OCI-LY7 (cell line): ENCODE measurements around the gene EIF4EBP2.

Experiments
- EZH2phosphoT487 ChIP-seq: fragments of 200-600 bp; sonication (generic); IDR thresholded peaks from 2 replicates; pipeline ENCODE4 v1.6.1; 2018; ENCODE audit warnings: low read depth, borderline replicate concordance, mild to moderate bottlenecking, mixed run types, antibody characterized with exemption, low read length, moderate library complexity, mixed read lengths
- TF ChIP-seq, protein P1 (sequence below): fragments of 200-600 bp; sonication (generic); conservative IDR thresholded peaks from 2 replicates; pipeline ENCODE4 v1.5.1; 2014; ENCODE audit warnings: mild to moderate bottlenecking, antibody characterized with exemption, low read length, moderate library complexity, mixed read lengths

DNA sequence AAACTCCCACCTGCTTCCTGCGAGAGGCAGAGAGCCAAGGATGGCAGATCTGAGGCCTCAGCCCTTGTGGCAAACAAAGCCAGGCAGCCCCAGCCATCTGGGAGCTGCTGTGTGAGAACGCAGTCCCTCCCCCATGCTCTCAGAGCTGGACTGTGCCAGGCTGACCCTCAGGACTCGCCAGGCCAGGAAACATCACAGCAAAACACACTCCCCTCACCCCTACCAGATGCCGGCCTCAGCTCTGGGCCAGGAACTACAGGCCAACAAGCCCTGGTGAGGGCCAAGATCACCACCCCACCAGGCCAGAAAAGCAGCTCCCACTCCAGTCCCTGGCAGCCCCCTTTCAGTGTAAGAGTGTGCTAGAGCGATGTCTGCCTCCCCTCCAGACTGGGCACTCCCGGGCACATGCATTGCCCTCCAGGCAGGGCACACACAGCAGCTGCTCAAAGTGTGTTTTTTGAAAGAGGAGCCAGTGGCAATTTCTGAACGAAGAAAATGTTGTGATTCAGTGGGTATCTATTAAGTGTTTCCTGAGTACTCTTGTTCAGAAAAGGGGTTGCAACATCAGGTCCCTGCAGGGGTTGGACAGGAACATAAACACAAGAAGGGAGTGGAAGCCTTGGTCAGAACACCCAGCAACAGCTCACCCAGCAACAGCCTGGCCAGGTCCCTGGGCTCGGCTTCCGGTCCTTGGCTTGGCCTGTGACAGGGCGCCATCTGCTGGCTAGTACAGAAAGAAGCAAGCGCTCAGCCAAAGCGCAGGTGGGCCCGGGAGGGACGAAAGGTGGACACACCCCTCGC lies 39.8 kb upstream of the EIF4EBP2 start:
- TF ChIP-seq, protein P1, sequence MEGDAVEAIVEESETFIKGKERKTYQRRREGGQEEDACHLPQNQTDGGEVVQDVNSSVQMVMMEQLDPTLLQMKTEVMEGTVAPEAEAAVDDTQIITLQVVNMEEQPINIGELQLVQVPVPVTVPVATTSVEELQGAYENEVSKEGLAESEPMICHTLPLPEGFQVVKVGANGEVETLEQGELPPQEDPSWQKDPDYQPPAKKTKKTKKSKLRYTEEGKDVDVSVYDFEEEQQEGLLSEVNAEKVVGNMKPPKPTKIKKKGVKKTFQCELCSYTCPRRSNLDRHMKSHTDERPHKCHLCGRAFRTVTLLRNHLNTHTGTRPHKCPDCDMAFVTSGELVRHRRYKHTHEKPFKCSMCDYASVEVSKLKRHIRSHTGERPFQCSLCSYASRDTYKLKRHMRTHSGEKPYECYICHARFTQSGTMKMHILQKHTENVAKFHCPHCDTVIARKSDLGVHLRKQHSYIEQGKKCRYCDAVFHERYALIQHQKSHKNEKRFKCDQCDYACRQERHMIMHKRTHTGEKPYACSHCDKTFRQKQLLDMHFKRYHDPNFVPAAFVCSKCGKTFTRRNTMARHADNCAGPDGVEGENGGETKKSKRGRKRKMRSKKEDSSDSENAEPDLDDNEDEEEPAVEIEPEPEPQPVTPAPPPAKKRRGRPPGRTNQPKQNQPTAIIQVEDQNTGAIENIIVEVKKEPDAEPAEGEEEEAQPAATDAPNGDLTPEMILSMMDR = peak; percentile 98
- TF ChIP-seq EZH2phosphoT487 = no peak
